ENCODE measurements around the gene KLHL17.

Gene KLHL17

GRCh38 chr1:980602-981395 is 20.4 kb downstream of the KLHL17 start:
- peaks cover 15% of the 10 kb centered on the region for H3K4me1 ChIP-seq (ENCODE audit: low read depth, poor library complexity, severe bottlenecking)
- no peaks in the 10 kb centered on the region for H3K79me2 ChIP-seq (ENCODE audit: insufficient read depth, low read depth)
- H3K9ac ChIP-seq = no peak overlapping the region
- no peak overlapping the region for H2AFZ ChIP-seq (ENCODE audit: low read depth)
- no peak overlapping the region for H3K27ac ChIP-seq
- no peak overlapping the region for H3K4me3 ChIP-seq (IDR thresholded peaks at IDR 0.05; ENCODE audit: insufficient read depth, low read depth, low read length)
- H3K27me3 ChIP-seq (ENCODE audit: insufficient read depth, low read depth) = peaks cover 74% of the 10 kb centered on the region
- no peaks in the 10 kb centered on the region for H4K20me1 ChIP-seq (ENCODE audit: insufficient read depth)
- no peak overlapping the region for H3K4me2 ChIP-seq
- H3K36me3 ChIP-seq (ENCODE audit: insufficient read depth) = no peaks in the 10 kb centered on the region
- TF ChIP-seq, protein P1, sequence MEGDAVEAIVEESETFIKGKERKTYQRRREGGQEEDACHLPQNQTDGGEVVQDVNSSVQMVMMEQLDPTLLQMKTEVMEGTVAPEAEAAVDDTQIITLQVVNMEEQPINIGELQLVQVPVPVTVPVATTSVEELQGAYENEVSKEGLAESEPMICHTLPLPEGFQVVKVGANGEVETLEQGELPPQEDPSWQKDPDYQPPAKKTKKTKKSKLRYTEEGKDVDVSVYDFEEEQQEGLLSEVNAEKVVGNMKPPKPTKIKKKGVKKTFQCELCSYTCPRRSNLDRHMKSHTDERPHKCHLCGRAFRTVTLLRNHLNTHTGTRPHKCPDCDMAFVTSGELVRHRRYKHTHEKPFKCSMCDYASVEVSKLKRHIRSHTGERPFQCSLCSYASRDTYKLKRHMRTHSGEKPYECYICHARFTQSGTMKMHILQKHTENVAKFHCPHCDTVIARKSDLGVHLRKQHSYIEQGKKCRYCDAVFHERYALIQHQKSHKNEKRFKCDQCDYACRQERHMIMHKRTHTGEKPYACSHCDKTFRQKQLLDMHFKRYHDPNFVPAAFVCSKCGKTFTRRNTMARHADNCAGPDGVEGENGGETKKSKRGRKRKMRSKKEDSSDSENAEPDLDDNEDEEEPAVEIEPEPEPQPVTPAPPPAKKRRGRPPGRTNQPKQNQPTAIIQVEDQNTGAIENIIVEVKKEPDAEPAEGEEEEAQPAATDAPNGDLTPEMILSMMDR (conservative IDR thresholded peaks at IDR 0.05; ENCODE audit: low read depth, low read length) = no peak

DNA sequence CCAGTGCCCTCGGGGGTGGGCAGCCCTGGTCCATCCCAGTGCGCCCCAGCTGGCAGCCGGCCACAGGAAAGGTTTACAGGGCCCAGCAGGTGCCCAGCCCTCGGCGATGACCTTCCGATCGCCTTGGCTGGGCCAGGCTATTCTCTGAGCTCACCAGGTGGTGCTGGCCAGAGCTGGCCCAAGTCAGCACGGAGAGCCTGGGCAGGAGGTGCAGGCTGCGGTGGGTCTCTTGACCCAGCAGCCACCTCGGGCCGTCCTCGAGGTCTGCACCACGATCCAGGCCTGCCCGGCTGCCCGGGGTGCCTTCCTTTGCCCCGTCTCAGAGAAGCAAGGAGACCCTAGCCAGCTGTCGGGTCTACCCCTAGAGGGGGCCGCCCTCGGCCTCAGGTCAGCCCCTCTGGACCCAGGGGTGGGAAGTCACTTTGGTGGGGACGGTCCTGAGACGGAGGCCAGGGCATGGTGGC is 21.1 kb downstream of the KLHL17 start:
- Histone ChIP-seq H3K4me2 (no peak overlapping the region), H3K27me3 (ENCODE audit: insufficient read depth, low read depth) (peaks cover 81% of the 10 kb centered on the region), H3K27ac (no peak overlapping the region), H3K4me3 (IDR thresholded peaks at IDR 0.05; ENCODE audit: insufficient read depth, low read depth, low read length) (no peak overlapping the region), H4K20me1 (ENCODE audit: insufficient read depth) (no peaks in the 10 kb centered on the region), H2AFZ (ENCODE audit: low read depth) (no peak overlapping the region), H3K4me1 (ENCODE audit: low read depth, poor library complexity, severe bottlenecking) (peaks cover 8% of the 10 kb centered on the region), H3K79me2 (ENCODE audit: insufficient read depth, low read depth) (no peaks in the 10 kb centered on the region), H3K9ac (no peak overlapping the region), H3K36me3 (ENCODE audit: insufficient read depth) (no peaks in the 10 kb centered on the region)
- TF ChIP-seq, protein P1 (conservative IDR thresholded peaks at IDR 0.05; ENCODE audit: low read depth, low read length) = no peak

DNA sequence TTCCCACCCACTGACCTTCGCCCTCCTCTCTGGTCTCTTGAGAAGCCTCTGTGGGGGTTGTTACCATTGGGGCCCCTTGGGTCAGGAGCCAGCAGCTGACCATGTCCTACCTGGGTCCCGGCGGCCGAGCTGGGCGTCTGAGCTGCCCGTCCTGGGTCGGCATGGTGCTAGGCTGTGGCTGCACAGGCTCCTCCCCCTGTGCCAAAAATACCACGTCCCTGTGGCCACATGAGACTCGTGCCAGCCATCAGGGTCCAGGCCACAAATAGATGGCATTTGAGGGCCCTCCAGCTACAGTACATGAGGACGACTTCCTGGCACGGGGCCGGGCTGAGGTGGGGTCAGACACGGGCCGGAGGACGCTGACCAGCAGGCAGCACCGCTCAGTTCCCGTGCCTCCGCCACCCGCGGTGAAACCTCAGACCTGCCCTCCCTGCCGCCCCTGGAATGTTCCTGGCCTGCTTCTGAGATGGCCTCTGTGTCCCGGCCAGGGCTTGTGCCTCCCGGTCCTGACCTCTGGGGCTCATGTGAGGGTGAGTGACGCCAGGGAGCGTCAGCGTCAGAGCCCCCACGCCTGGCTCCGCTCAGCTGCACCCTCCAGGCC is 21.7 kb downstream of the KLHL17 start, which contains the start of gene PERM1:
Gene PERM1 (minus strand): TSS at position 139 of the 604 bp plus-strand sequence. CDS start 1,064 bp downstream, outside the sequence.
- H2AFZ ChIP-seq (ENCODE audit: low read depth) = no peak within 1 kb of the TSS
- no peaks in the 10 kb centered on the region for H4K20me1 ChIP-seq (ENCODE audit: insufficient read depth)
- no peaks in the 10 kb centered on the region for H3K79me2 ChIP-seq (ENCODE audit: insufficient read depth, low read depth)
- H3K27ac ChIP-seq = no peak within 1 kb of the TSS
- peaks cover 8% of the 10 kb centered on the region for H3K4me1 ChIP-seq (ENCODE audit: low read depth, poor library complexity, severe bottlenecking)
- no peaks in the 10 kb centered on the region for H3K36me3 ChIP-seq (ENCODE audit: insufficient read depth)
- TF ChIP-seq, protein P1 (conservative IDR thresholded peaks at IDR 0.05; ENCODE audit: low read depth, low read length) = no peak
- peaks cover 86% of the 10 kb centered on the region for H3K27me3 ChIP-seq (ENCODE audit: insufficient read depth, low read depth)
- H3K9ac ChIP-seq = no peak within 1 kb of the TSS
- no peak within 1 kb of the TSS for H3K4me2 ChIP-seq
- no peak within 1 kb of the TSS for H3K4me3 ChIP-seq (IDR thresholded peaks at IDR 0.05; ENCODE audit: insufficient read depth, low read depth, low read length)

- Histone ChIP-seq H3K79me2 (ENCODE audit: insufficient read depth, low read depth) (no peaks in the 10 kb centered on the region), H3K36me3 (ENCODE audit: insufficient read depth) (no peaks in the 10 kb centered on the region), H4K20me1 (ENCODE audit: insufficient read depth) (no peaks in the 10 kb centered on the region), H3K9ac (no peak overlapping the region), H3K4me1 (ENCODE audit: low read depth, poor library complexity, severe bottlenecking) (peaks cover 8% of the 10 kb centered on the region), H3K4me3 (IDR thresholded peaks at IDR 0.05; ENCODE audit: insufficient read depth, low read depth, low read length) (no peak overlapping the region), H3K27ac (no peak overlapping the region), H3K4me2 (no peak overlapping the region), H2AFZ (ENCODE audit: low read depth) (no peak overlapping the region), H3K27me3 (ENCODE audit: insufficient read depth, low read depth) (peaks cover 95% of the 10 kb centered on the region)
- TF ChIP-seq, protein P1 (conservative IDR thresholded peaks at IDR 0.05; ENCODE audit: low read depth, low read length) = no peak
Observed at GRCh38 chr1:982765-983436, 22.5 kb downstream of the KLHL17 start.

Measured in KMS-11 (cell line).